ENCODE results near the gene TIE1. TPM values are rescaled to one million over a fixed set of nuclear protein-coding genes. Genes with fewer than 3 reads are reported as not detected.

The TIE1 gene
- total RNA-seq, 6 experiments from 2014 or later: 5.8 to 12.2 (median 8.0) TPM

DNA sequence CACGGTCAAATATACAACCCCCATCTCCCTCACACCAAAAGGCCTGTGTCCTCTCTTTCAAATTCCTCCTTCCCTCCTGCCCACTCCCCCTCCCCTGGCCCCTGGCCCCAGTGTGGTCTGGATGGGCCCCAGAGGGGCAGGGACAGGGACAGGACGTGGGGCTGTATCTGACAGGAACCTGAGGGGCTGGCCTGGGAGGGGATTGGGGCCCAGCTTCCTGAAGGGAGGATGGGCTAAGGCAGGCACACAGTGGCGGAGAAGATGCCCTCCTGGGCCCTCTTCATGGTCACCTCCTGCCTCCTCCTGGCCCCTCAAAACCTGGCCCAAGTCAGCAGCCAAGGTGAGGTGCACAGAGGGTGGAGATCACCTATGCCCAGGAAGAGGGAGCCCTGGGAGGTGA lies 36.8 kb downstream of the TIE1 start, which contains the start of gene MPL:
TSS of gene MPL (plus strand) at position 231 of the 400 bp plus-strand sequence. CDS start at position 262, 31 bp downstream.
- intact Hi-C loops (cut with DNase I): no loop called here
- Histone ChIP-seq H3K27me3 (no peaks in the 10 kb centered on the region), H3K36me3 (no peaks in the 10 kb centered on the region), H3K9me3 (no peaks in the 10 kb centered on the region), H3K4me1 (no peaks in the 10 kb centered on the region), H3K4me3 (no peak within 1 kb of the TSS), H3K27ac (no peak within 1 kb of the TSS)
- 50% methylated on average over 1 of the region's 3 CpGs for WGBS (ENCODE audit: insufficient coverage, low coverage, low lambda C conversion rate, missing lambda C conversion rate)
- ATAC-seq: no peak
- no peak for DNase-seq
- no peak for TF ChIP-seq CTCF (IDR thresholded peaks at IDR 0.05)
- TF ChIP-seq POLR2A (IDR thresholded peaks at IDR 0.05): no peak

DNA sequence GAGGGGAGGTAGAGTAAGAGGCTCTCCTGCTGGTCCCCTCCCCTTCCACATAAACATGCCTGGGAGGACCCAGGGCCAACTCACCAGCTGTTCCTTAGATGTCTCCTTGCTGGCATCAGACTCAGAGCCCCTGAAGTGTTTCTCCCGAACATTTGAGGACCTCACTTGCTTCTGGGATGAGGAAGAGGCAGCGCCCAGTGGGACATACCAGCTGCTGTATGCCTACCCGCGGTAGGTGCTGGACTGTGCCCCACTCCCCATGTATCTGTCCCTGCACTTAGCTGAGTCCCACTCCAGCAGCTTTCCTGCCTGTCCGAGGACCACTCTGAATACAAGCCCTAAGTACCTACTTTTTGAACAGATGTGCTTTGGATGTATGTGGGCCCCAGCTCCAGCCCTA lies 37.2 kb downstream of the TIE1 start:
- intact Hi-C loops (cut with DNase I): no loop called here
- no CpG with 5 or more reads among the region's 5 CpGs for WGBS (ENCODE audit: insufficient coverage, low coverage, low lambda C conversion rate, missing lambda C conversion rate)
- DNase-seq: no peak
- H3K27ac ChIP-seq: no peak overlapping the region
- ATAC-seq: no peak
- no peak overlapping the region for H3K4me3 ChIP-seq
- H3K36me3 ChIP-seq: no peaks in the 10 kb centered on the region
- TF ChIP-seq POLR2A (IDR thresholded peaks at IDR 0.05): no peak
- no peaks in the 10 kb centered on the region for H3K27me3 ChIP-seq
- H3K4me1 ChIP-seq: no peaks in the 10 kb centered on the region
- H3K9me3 ChIP-seq: no peaks in the 10 kb centered on the region

GRCh38 chr1:43339584-43340232 lies 38.9 kb downstream of the TIE1 start:
- 80% methylated on average over 1 of the region's 6 CpGs for WGBS (ENCODE audit: insufficient coverage, low coverage, low lambda C conversion rate, missing lambda C conversion rate)
- Histone ChIP-seq H3K4me3 (no peak overlapping the region), H3K4me1 (peaks cover 0 to 7% (median 0%) of the 10 kb centered on the region in 4 donors), H3K27me3 (no peaks in the 10 kb centered on the region), H3K27ac (no peak overlapping the region), H3K9me3 (no peaks in the 10 kb centered on the region), H3K36me3 (no peaks in the 10 kb centered on the region)
- intact Hi-C loops (cut with DNase I): no loop called here
- ATAC-seq (no peak), DNase-seq (no peak)
- TF ChIP-seq CTCF (IDR thresholded peaks at IDR 0.05) (no peak), POLR2A (IDR thresholded peaks at IDR 0.05) (no peak)

DNA sequence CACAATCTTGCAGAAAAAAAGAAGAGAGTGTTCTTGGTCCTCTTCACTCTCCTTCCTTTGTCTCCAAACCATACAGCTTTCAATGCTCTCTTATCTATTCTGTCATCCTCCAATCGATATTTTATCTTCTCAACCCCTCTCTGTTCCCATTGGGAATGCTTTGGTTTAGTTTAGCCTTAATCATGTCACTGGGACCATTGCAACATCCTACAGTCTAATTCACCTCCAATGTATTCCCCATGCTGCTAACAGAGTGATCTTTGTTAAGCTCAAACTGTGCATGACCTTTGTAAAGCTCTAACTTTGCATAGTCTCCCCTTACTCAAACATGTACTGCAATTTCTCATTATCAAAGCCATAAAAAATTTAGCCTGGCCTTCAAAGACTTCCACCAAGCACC lies 39.8 kb downstream of the TIE1 start:
- H3K27me3 ChIP-seq: no peaks in the 10 kb centered on the region
- 27% methylated on average over 1 of the region's 1 CpG for WGBS (ENCODE audit: insufficient coverage, low coverage, low lambda C conversion rate, missing lambda C conversion rate)
- H3K4me1 ChIP-seq: peaks cover 0 to 10% (median 2%) of the 10 kb centered on the region in 4 donors
- H3K36me3 ChIP-seq: no peaks in the 10 kb centered on the region
- intact Hi-C loops (cut with DNase I): no loop called here
- ATAC-seq: no peak
- DNase-seq: no peak
- H3K27ac ChIP-seq: no peak overlapping the region
- H3K4me3 ChIP-seq: no peak overlapping the region
- TF ChIP-seq POLR2A (IDR thresholded peaks at IDR 0.05) (no peak), CTCF (IDR thresholded peaks at IDR 0.05) (no peak)
- no peaks in the 10 kb centered on the region for H3K9me3 ChIP-seq

- Histone ChIP-seq H3K27me3 (no peaks in the 10 kb centered on the region), H3K36me3 (no peaks in the 10 kb centered on the region), H3K4me3 (no peak overlapping the region), H3K4me1 (peaks cover 0 to 13% (median 2%) of the 10 kb centered on the region in 4 donors), H3K27ac (no peak overlapping the region), H3K9me3 (no peaks in the 10 kb centered on the region)
- 39% methylated on average over 4 of the region's 4 CpGs for WGBS (ENCODE audit: insufficient coverage, low coverage, low lambda C conversion rate, missing lambda C conversion rate)
- TF ChIP-seq CTCF (IDR thresholded peaks at IDR 0.05): no peak
- no peak for TF ChIP-seq POLR2A (IDR thresholded peaks at IDR 0.05)
- intact Hi-C loops (cut with DNase I): no loop called here
- peak in 1 of 3 donors; percentile 40 for DNase-seq
- ATAC-seq: peak in 2 of 4 donors; percentile 4 to 17
These were observed 43.6 kb downstream of the TIE1 start for GRCh38 chr1:43344267-43344850.

Data from right lobe of liver (tissue), 6 donors.